Left lung (tissue), 10 donors: ENCODE measurements around the gene ZKSCAN8. TPM values are rescaled to one million over a fixed set of nuclear protein-coding genes. Genes with fewer than 3 reads are reported as not detected.
A peak's percentile ranks its signal among the peaks of the same experiment; 100 is the strongest.

ENCODE experiments used
- ATAC-seq: fragments of 200-7000 bp; cut with Tn5 transposase; one replicate; pipeline ENCODE4 v1.9.1; 2020; ENCODE audit warnings: moderate library complexity
- DNase-seq, 4 donors: peaks; one replicate each; pipeline ENCODE4 v3.0.0-alpha.2; 2013 to 2020
- H3K27ac ChIP-seq, 2 donors: fragments of 200-600 bp; sonication (generic) in 1 of 2; one replicate each; pipeline versions ENCODE4 v1.5.0 to v1.8.0; 2020 to 2021
- H3K27me3 ChIP-seq, 2 donors: fragments of 200-600 bp; sonication (generic) in 1 of 2; one replicate each; pipeline versions ENCODE4 v1.5.0 to v1.8.0; 2020 to 2021
- H3K36me3 ChIP-seq, 2 donors: fragments of 200-600 bp; sonication (generic) in 1 of 2; one replicate each; pipeline versions ENCODE4 v1.5.0 to v1.8.0; 2020 to 2021
- H3K4me1 ChIP-seq, 2 donors: fragments of 200-600 bp; one replicate each; pipeline ENCODE4 v1.8.0; 2021
- H3K4me3 ChIP-seq, 2 donors: fragments of 200-600 bp; sonication (generic) in 1 of 2; one replicate each; pipeline versions ENCODE4 v1.5.0 to v1.8.0; 2020 to 2021; ENCODE audit warnings: mild to moderate bottlenecking in 1 of 2
- H3K9me3 ChIP-seq, 2 donors: fragments of 200-600 bp; sonication (generic) in 1 of 2; one replicate each; pipeline versions ENCODE4 v1.5.0 to v1.8.0; 2020 to 2021
- CTCF ChIP-seq, 2 donors: fragments of 200-600 bp; sonication (generic) in 1 of 2; IDR thresholded peaks; one replicate each; pipeline versions ENCODE4 v1.5.0 to v1.8.0; 2021; ENCODE audit warnings: antibody characterized with exemption in 2 of 2
- intact Hi-C, 2 donors: fragments of 100-400 bp; cut with DNase I; formaldehyde crosslinking; loops; one replicate each; pipeline versions ENCODE4 v1.11.2 to v1.14.2; 2022
- polyA plus RNA-seq, 6 donors: library from polyadenylated mRNA; unstranded; fragments of 120-200 nt; gene quantifications; one replicate each; pipeline ENCODE4 v1.2.1, GENCODE V29; 2013; ENCODE audit not compliant: insufficient read length in 6 of 6
- total RNA-seq, 2 donors: library from RNA; stranded (reverse); fragmentation: NEBNext Ultra II Directional; extraction: Animal tissue kit (Norgen Biotek cat#: 25700); gene quantifications; one replicate each; pipeline ENCODE4 v1.2.1, GENCODE V29; 2021
- donor health status: DM: no; HTN: yes; CAD: no.
- donor health status: DM: no; HTN: no; CAD: no.

Gene ZKSCAN8
- total and polyA plus RNA-seq, 8 donors = 14.1 to 50.2 (median 44.7) TPM

GRCh38 chr6:28105245-28105639, 36.4 kb upstream of the ZKSCAN8 start:
- TF ChIP-seq CTCF (IDR thresholded peaks at IDR 0.05) = no peak
- DNase-seq = peak in 1 of 4 donors; percentile 21

GRCh38 chr6:28107506-28107905, 34.2 kb upstream of the ZKSCAN8 start:
- H3K9me3 ChIP-seq = no peaks in the 10 kb centered on the region
- H3K27ac ChIP-seq = no peak overlapping the region
- no peak for ATAC-seq
- peaks cover 0 to 13% of the 10 kb centered on the region in 2 donors for H3K4me1 ChIP-seq
- intact Hi-C loops = no loop called here
- no peaks in the 10 kb centered on the region for H3K36me3 ChIP-seq
- DNase-seq = no peak
- no peak overlapping the region for H3K4me3 ChIP-seq
- no peak for TF ChIP-seq CTCF (IDR thresholded peaks at IDR 0.05)
- no peaks in the 10 kb centered on the region for H3K27me3 ChIP-seq

More at GRCh38 chr6:28105245-28105639, 36.4 kb upstream of the ZKSCAN8 start:
- ATAC-seq = peak; percentile 50
- intact Hi-C loops = no loop called here
- peaks cover 0 to 13% of the 10 kb centered on the region in 2 donors for H3K4me1 ChIP-seq
- H3K9me3 ChIP-seq = no peaks in the 10 kb centered on the region
- peak overlapping the region in 1 of 2 donors; percentile 81 for H3K27ac ChIP-seq
- peak overlapping the region; percentile 54 to 66 for H3K4me3 ChIP-seq
- no peaks in the 10 kb centered on the region for H3K36me3 ChIP-seq
- H3K27me3 ChIP-seq = no peaks in the 10 kb centered on the region

GRCh38 chr6:28111964-28112363, 29.7 kb upstream of the ZKSCAN8 start:
- Histone ChIP-seq H3K4me1 (no peaks in the 10 kb centered on the region), H3K27ac (no peak overlapping the region), H3K4me3 (no peak overlapping the region), H3K27me3 (no peaks in the 10 kb centered on the region), H3K36me3 (peaks cover 0 to 28% of the 10 kb centered on the region in 2 donors), H3K9me3 (no peaks in the 10 kb centered on the region)
- ATAC-seq (no peak), DNase-seq (no peak)
- intact Hi-C loops = no loop called here
- TF ChIP-seq CTCF (IDR thresholded peaks at IDR 0.05) = no peak

- intact Hi-C loops = no loop called here
- Histone ChIP-seq H3K27ac (no peak overlapping the region), H3K4me1 (no peaks in the 10 kb centered on the region), H3K9me3 (no peaks in the 10 kb centered on the region), H3K36me3 (peaks cover 0 to 60% of the 10 kb centered on the region in 2 donors), H3K4me3 (no peak overlapping the region), H3K27me3 (no peaks in the 10 kb centered on the region)
- DNase-seq (no peak), ATAC-seq (no peak)
- TF ChIP-seq CTCF (IDR thresholded peaks at IDR 0.05) = no peak
Observed at GRCh38 chr6:28115799-28116198, 25.9 kb upstream of the ZKSCAN8 start.

- no peak for DNase-seq
- Histone ChIP-seq H3K9me3 (no peaks in the 10 kb centered on the region), H3K27me3 (no peaks in the 10 kb centered on the region), H3K4me1 (no peaks in the 10 kb centered on the region), H3K4me3 (no peak overlapping the region), H3K36me3 (peaks cover 0 to 76% of the 10 kb centered on the region in 2 donors), H3K27ac (no peak overlapping the region)
- no peak for TF ChIP-seq CTCF (IDR thresholded peaks at IDR 0.05)
- ATAC-seq = no peak
- intact Hi-C loops = no loop called here
Observed at GRCh38 chr6:28117386-28118050, 24.2 kb upstream of the ZKSCAN8 start.
